ENCODE data around the gene UGT1A7. TPM values are rescaled to one million over a fixed set of nuclear protein-coding genes. Genes with fewer than 3 reads are reported as not detected.

The UGT1A7 gene
- total RNA-seq, 2 donors from 2014 or later = 0.46 TPM; not detected in 1

DNA sequence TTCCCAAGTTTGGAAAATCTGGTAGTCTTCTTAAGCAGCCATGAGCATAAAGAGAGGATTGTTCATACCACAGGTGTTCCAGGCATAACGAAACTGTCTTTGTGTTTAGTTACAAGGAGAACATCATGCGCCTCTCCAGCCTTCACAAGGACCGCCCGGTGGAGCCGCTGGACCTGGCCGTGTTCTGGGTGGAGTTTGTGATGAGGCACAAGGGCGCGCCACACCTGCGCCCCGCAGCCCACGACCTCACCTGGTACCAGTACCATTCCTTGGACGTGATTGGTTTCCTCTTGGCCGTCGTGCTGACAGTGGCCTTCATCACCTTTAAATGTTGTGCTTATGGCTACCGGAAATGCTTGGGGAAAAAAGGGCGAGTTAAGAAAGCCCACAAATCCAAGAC, 90.5 kb downstream of the UGT1A7 start:
- no peak overlapping the region for H3K4me3 ChIP-seq
- no peaks in the 10 kb centered on the region for H3K9me3 ChIP-seq
- H3K36me3 ChIP-seq = no peaks in the 10 kb centered on the region
- TF ChIP-seq, protein P1, sequence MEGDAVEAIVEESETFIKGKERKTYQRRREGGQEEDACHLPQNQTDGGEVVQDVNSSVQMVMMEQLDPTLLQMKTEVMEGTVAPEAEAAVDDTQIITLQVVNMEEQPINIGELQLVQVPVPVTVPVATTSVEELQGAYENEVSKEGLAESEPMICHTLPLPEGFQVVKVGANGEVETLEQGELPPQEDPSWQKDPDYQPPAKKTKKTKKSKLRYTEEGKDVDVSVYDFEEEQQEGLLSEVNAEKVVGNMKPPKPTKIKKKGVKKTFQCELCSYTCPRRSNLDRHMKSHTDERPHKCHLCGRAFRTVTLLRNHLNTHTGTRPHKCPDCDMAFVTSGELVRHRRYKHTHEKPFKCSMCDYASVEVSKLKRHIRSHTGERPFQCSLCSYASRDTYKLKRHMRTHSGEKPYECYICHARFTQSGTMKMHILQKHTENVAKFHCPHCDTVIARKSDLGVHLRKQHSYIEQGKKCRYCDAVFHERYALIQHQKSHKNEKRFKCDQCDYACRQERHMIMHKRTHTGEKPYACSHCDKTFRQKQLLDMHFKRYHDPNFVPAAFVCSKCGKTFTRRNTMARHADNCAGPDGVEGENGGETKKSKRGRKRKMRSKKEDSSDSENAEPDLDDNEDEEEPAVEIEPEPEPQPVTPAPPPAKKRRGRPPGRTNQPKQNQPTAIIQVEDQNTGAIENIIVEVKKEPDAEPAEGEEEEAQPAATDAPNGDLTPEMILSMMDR (IDR thresholded peaks at IDR 0.05) = no peak
- TF ChIP-seq POLR2A (IDR thresholded peaks at IDR 0.05) = no peak
- TF ChIP-seq POLR2AphosphoS5 (IDR thresholded peaks at IDR 0.05) = no peak
- DNase-seq (ENCODE audit: low spot score) = no peak
- H3K27me3 ChIP-seq (replicated peaks; ENCODE audit: insufficient read depth) = no peaks in the 10 kb centered on the region
- no peaks in the 10 kb centered on the region for H3K4me1 ChIP-seq (replicated peaks)
- intact Hi-C loops (cut with DNase I) = no loop called here
- WGBS = 90% methylated on average over 16 of the region's 16 CpGs
- no peak overlapping the region for H3K27ac ChIP-seq

DNA sequence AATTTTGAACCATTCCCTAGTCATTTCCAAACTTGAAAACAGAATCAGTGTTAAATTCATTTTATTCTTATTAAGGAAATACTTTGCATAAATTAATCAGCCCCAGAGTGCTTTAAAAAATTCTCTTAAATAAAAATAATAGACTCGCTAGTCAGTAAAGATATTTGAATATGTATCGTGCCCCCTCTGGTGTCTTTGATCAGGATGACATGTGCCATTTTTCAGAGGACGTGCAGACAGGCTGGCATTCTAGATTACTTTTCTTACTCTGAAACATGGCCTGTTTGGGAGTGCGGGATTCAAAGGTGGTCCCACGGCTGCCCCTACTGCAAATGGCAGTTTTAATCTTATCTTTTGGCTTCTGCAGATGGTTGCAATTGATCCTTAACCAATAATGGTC, 90.9 kb downstream of the UGT1A7 start:
- TF ChIP-seq, protein P1 (IDR thresholded peaks at IDR 0.05) = no peak
- no peak for TF ChIP-seq POLR2A (IDR thresholded peaks at IDR 0.05)
- TF ChIP-seq POLR2AphosphoS5 (IDR thresholded peaks at IDR 0.05) = no peak
- Histone ChIP-seq H3K4me1 (replicated peaks) (no peaks in the 10 kb centered on the region), H3K4me3 (no peak overlapping the region), H3K9me3 (no peaks in the 10 kb centered on the region), H3K27ac (no peak overlapping the region), H3K36me3 (no peaks in the 10 kb centered on the region), H3K27me3 (replicated peaks; ENCODE audit: insufficient read depth) (no peaks in the 10 kb centered on the region)
- WGBS = 65% methylated on average over 5 of the region's 5 CpGs
- no peak for DNase-seq (ENCODE audit: low spot score)
- intact Hi-C loops (cut with DNase I) = no loop called here

DNA sequence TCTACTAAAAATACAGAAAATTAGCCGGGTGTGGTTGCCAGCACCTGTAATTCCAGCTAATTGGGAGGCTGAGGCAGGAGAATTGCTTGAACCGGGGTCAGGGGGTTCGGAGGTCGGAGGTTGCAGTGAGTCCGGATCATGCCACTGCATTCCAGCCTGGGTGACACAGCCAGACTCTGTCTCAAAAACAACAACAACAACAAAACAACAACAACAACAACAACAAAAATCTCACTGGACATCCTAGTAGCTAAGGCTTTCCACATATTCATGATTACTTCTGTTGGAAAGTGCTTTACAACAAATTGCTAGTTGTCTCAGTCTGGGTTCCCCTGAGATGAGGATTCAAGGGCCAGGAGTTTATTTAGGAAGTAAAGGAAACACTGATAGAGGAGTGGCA, 92.2 kb downstream of the UGT1A7 start:
- intact Hi-C loops (cut with DNase I) = no loop called here
- Histone ChIP-seq H3K9me3 (no peaks in the 10 kb centered on the region), H3K4me1 (replicated peaks) (no peaks in the 10 kb centered on the region), H3K36me3 (no peaks in the 10 kb centered on the region), H3K27me3 (replicated peaks; ENCODE audit: insufficient read depth) (no peaks in the 10 kb centered on the region), H3K27ac (no peak overlapping the region), H3K4me3 (no peak overlapping the region)
- no peak for DNase-seq (ENCODE audit: low spot score)
- 92% methylated on average over 5 of the region's 5 CpGs for WGBS
- TF ChIP-seq POLR2A (IDR thresholded peaks at IDR 0.05) = no peak
- TF ChIP-seq, protein P1 (IDR thresholded peaks at IDR 0.05) = no peak
- no peak for TF ChIP-seq POLR2AphosphoS5 (IDR thresholded peaks at IDR 0.05)

- DNase-seq (ENCODE audit: low spot score) = no peak
- intact Hi-C loops (cut with DNase I) = no loop called here
- Histone ChIP-seq H3K27ac (no peak overlapping the region), H3K9me3 (no peaks in the 10 kb centered on the region), H3K36me3 (no peaks in the 10 kb centered on the region), H3K4me1 (replicated peaks) (no peaks in the 10 kb centered on the region), H3K4me3 (no peak overlapping the region), H3K27me3 (replicated peaks; ENCODE audit: insufficient read depth) (no peaks in the 10 kb centered on the region)
- WGBS = 94% methylated on average over 6 of the region's 6 CpGs
- TF ChIP-seq, protein P1 (IDR thresholded peaks at IDR 0.05) = no peak
- TF ChIP-seq POLR2A (IDR thresholded peaks at IDR 0.05) (no peak), POLR2AphosphoS5 (IDR thresholded peaks at IDR 0.05) (no peak)
Observed at GRCh38 chr2:233775414-233775813, 93.7 kb downstream of the UGT1A7 start.

DNA sequence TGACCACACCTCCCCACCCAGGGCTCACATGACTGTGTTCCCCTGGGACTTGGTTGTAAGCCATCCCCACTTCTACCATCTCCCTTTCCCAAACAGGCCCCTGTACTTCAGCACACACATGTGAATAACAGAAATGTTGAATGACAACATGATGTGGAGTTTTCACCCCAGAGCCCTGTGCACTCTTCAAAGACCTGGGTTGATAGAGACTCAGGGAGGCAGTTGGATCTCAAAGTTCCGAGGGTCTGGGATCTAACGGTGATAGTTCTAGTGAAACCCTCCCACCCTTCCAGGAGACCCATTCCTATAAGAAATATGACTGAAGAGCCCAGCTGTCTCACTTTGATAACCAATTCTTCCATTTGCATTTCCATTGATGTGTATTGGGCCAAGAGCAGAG, 96.3 kb downstream of the UGT1A7 start, which contains the start of gene MROH2A:
Gene MROH2A (plus strand): TSS at position 301 of the 400 bp plus-strand sequence. CDS start 1,029 bp downstream, outside the sequence.
- Histone ChIP-seq H3K27me3 (replicated peaks; ENCODE audit: insufficient read depth) (no peaks in the 10 kb centered on the region), H3K27ac (no peak within 1 kb of the TSS), H3K36me3 (no peaks in the 10 kb centered on the region), H3K9me3 (no peaks in the 10 kb centered on the region), H3K4me3 (no peak within 1 kb of the TSS), H3K4me1 (replicated peaks) (no peaks in the 10 kb centered on the region)
- intact Hi-C loops (cut with DNase I) = no loop called here
- no peak for DNase-seq (ENCODE audit: low spot score)
- TF ChIP-seq POLR2A (IDR thresholded peaks at IDR 0.05) = no peak
- TF ChIP-seq, protein P1 (IDR thresholded peaks at IDR 0.05) = no peak
- TF ChIP-seq POLR2AphosphoS5 (IDR thresholded peaks at IDR 0.05) = no peak
- WGBS = 91% methylated on average over 2 of the region's 2 CpGs

Data from prostate gland (tissue), 2 donors.